ENCODE measurements around the gene KIF26B. TPM values are rescaled to one million over a fixed set of nuclear protein-coding genes. Genes with fewer than 3 reads are reported as not detected.

KIF26B gene
- total and polyA plus RNA-seq, 3 experiments from 2014 or later: 0.11 to 0.16 TPM; not detected in 1

- H3K36me3 ChIP-seq (ENCODE audit: insufficient read depth, low read length): no peaks in the 10 kb centered on the region
- no peaks in the 10 kb centered on the region for H3K4me1 ChIP-seq (ENCODE audit: insufficient read depth, low read length)
- peaks cover 3 to 4% of the 10 kb centered on the region in 2 donors for H3K27me3 Mint-ChIP-seq
- H3K36me3 Mint-ChIP-seq: no peaks in the 10 kb centered on the region
- H3K4me1 Mint-ChIP-seq: no peaks in the 10 kb centered on the region
- DNase-seq: no peak
- no peak overlapping the region for H3K27ac ChIP-seq (ENCODE audit: low read depth, low read length)
- CTCF ChIA-PET: no interaction called here
- H3K9me3 ChIP-seq (ENCODE audit: low read length): no peaks in the 10 kb centered on the region
- peak overlapping the region in 1 of 7 donors; percentile 80 for H3K4me3 Mint-ChIP-seq
- peak overlapping the region in 1 of 8 donors; percentile 21 for H3K27ac Mint-ChIP-seq
- POLR2A ChIA-PET: no interaction called here
- no peak overlapping the region for H3K4me3 ChIP-seq (ENCODE audit: low read length)
- no peaks in the 10 kb centered on the region for H3K27me3 ChIP-seq (ENCODE audit: insufficient read depth, low read length, poor library complexity, severe bottlenecking)
- H3K9me3 Mint-ChIP-seq: peaks cover 0 to 3% (median 0%) of the 10 kb centered on the region in 5 donors
These were observed 208.8 kb downstream of the KIF26B start for GRCh38 chr1:245363461-245364200.

GRCh38 chr1:245365095-245366020 lies 210.6 kb downstream of the KIF26B start:
- Mint-ChIP-seq H3K27me3 (peaks cover 3 to 5% of the 10 kb centered on the region in 2 donors), H3K27ac (no peak overlapping the region), H3K4me3 (no peak overlapping the region), H3K4me1 (no peaks in the 10 kb centered on the region), H3K9me3 (peaks cover 0 to 3% (median 0%) of the 10 kb centered on the region in 5 donors), H3K36me3 (no peaks in the 10 kb centered on the region)
- H3K36me3 ChIP-seq (ENCODE audit: insufficient read depth, low read length): no peaks in the 10 kb centered on the region
- H3K27me3 ChIP-seq (ENCODE audit: insufficient read depth, low read length, poor library complexity, severe bottlenecking): no peaks in the 10 kb centered on the region
- H3K4me1 ChIP-seq (ENCODE audit: insufficient read depth, low read length): no peaks in the 10 kb centered on the region
- POLR2A ChIA-PET: no interaction called here
- no peak for DNase-seq
- no peak overlapping the region for H3K27ac ChIP-seq (ENCODE audit: low read depth, low read length)
- no peaks in the 10 kb centered on the region for H3K9me3 ChIP-seq (ENCODE audit: low read length)
- no peak overlapping the region for H3K4me3 ChIP-seq (ENCODE audit: low read length)
- CTCF ChIA-PET: no interaction called here

- DNase-seq: no peak
- H3K27ac ChIP-seq (ENCODE audit: low read depth, low read length): no peak overlapping the region
- H3K4me1 ChIP-seq (ENCODE audit: insufficient read depth, low read length): no peaks in the 10 kb centered on the region
- no peak overlapping the region for H3K4me3 ChIP-seq (ENCODE audit: low read length)
- H3K27me3 Mint-ChIP-seq: peaks cover 3 to 5% of the 10 kb centered on the region in 2 donors
- H3K4me3 Mint-ChIP-seq: no peak overlapping the region
- H3K9me3 ChIP-seq (ENCODE audit: low read length): no peaks in the 10 kb centered on the region
- H3K27me3 ChIP-seq (ENCODE audit: insufficient read depth, low read length, poor library complexity, severe bottlenecking): no peaks in the 10 kb centered on the region
- H3K4me1 Mint-ChIP-seq: no peaks in the 10 kb centered on the region
- H3K27ac Mint-ChIP-seq: no peak overlapping the region
- no peaks in the 10 kb centered on the region for H3K36me3 ChIP-seq (ENCODE audit: insufficient read depth, low read length)
- ChIA-PET POLR2A (no interaction called here), CTCF (no interaction called here)
- peaks cover 0 to 2% (median 0%) of the 10 kb centered on the region in 5 donors for H3K9me3 Mint-ChIP-seq
- no peaks in the 10 kb centered on the region for H3K36me3 Mint-ChIP-seq
These were observed 212.1 kb downstream of the KIF26B start for GRCh38 chr1:245366886-245367285.

- Histone ChIP-seq H3K9me3 (ENCODE audit: low read length) (no peaks in the 10 kb centered on the region), H3K27me3 (ENCODE audit: insufficient read depth, low read length, poor library complexity, severe bottlenecking) (no peaks in the 10 kb centered on the region), H3K4me1 (ENCODE audit: insufficient read depth, low read length) (no peaks in the 10 kb centered on the region), H3K36me3 (ENCODE audit: insufficient read depth, low read length) (no peaks in the 10 kb centered on the region), H3K4me3 (ENCODE audit: low read length) (no peak overlapping the region), H3K27ac (ENCODE audit: low read depth, low read length) (no peak overlapping the region)
- CTCF ChIA-PET: no interaction called here
- DNase-seq: no peak
- Mint-ChIP-seq H3K27me3 (peaks cover 1 to 5% of the 10 kb centered on the region in 2 donors), H3K36me3 (no peaks in the 10 kb centered on the region), H3K4me1 (no peaks in the 10 kb centered on the region), H3K27ac (no peak overlapping the region), H3K4me3 (no peak overlapping the region), H3K9me3 (no peaks in the 10 kb centered on the region)
- POLR2A ChIA-PET: no interaction called here
These were observed 215.5 kb downstream of the KIF26B start for GRCh38 chr1:245370175-245370825.

- H3K36me3 Mint-ChIP-seq: no peaks in the 10 kb centered on the region
- no peak for DNase-seq
- H3K4me1 Mint-ChIP-seq: no peaks in the 10 kb centered on the region
- ChIA-PET POLR2A (no interaction called here), CTCF (no interaction called here)
- no peaks in the 10 kb centered on the region for H3K9me3 Mint-ChIP-seq
- H3K27me3 Mint-ChIP-seq: peaks cover 1 to 5% of the 10 kb centered on the region in 2 donors
- no peaks in the 10 kb centered on the region for H3K36me3 ChIP-seq (ENCODE audit: insufficient read depth, low read length)
- H3K27me3 ChIP-seq (ENCODE audit: insufficient read depth, low read length, poor library complexity, severe bottlenecking): no peaks in the 10 kb centered on the region
- H3K4me1 ChIP-seq (ENCODE audit: insufficient read depth, low read length): no peaks in the 10 kb centered on the region
- H3K4me3 ChIP-seq (ENCODE audit: low read length): no peak overlapping the region
- H3K27ac ChIP-seq (ENCODE audit: low read depth, low read length): no peak overlapping the region
- H3K27ac Mint-ChIP-seq: no peak overlapping the region
- no peaks in the 10 kb centered on the region for H3K9me3 ChIP-seq (ENCODE audit: low read length)
- no peak overlapping the region for H3K4me3 Mint-ChIP-seq
These were observed 216.3 kb downstream of the KIF26B start for GRCh38 chr1:245370905-245371581.

GRCh38 chr1:245373131-245373530 lies 218.3 kb downstream of the KIF26B start:
- Mint-ChIP-seq H3K4me3 (no peak overlapping the region), H3K27ac (no peak overlapping the region), H3K36me3 (no peaks in the 10 kb centered on the region), H3K4me1 (peaks cover 7 to 11% (median 10%) of the 10 kb centered on the region in 3 donors), H3K27me3 (peaks cover 3 to 5% of the 10 kb centered on the region in 2 donors), H3K9me3 (no peaks in the 10 kb centered on the region)
- Histone ChIP-seq H3K27ac (ENCODE audit: low read depth, low read length) (no peak overlapping the region), H3K9me3 (ENCODE audit: low read length) (no peaks in the 10 kb centered on the region), H3K27me3 (ENCODE audit: insufficient read depth, low read length, poor library complexity, severe bottlenecking) (no peaks in the 10 kb centered on the region), H3K4me1 (ENCODE audit: insufficient read depth, low read length) (peaks cover 5% of the 10 kb centered on the region), H3K36me3 (ENCODE audit: insufficient read depth, low read length) (no peaks in the 10 kb centered on the region), H3K4me3 (ENCODE audit: low read length) (no peak overlapping the region)
- no peak for DNase-seq
- ChIA-PET POLR2A (no interaction called here), CTCF (no interaction called here)

DNA sequence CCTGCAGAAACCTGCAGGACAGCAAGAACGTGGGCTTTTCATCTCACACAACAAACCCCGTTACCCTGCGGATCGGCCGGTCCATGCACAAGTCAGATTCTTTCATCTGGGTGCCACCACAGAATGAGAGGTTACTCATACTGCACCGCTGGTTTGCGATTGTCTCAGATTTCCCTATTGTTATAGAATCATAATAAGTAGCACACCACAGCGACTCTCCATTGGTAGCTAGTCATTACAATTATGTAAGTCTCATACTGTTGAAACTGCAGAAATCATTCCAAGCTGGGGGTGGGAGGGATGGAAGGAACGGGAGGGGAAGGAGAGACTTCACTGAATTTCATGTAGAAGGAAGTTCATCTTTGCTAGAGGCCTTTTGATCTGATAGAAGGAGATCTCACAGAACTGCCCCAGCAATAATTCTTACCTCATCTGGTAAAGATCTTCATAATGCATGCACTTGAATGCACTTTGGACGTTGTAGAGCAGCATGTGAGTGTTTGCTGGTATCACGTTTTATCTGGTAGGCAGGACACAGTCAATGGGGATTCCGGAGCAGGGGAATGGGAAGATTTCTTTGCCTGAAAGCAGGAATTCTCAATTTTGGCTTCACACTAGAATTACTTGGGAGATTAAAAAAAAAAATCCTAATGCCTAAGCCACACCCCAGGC lies 221.1 kb downstream of the KIF26B start:
- no peaks in the 10 kb centered on the region for H3K9me3 Mint-ChIP-seq
- H3K9me3 ChIP-seq (ENCODE audit: low read length): no peaks in the 10 kb centered on the region
- H3K27ac ChIP-seq (ENCODE audit: low read depth, low read length): no peak overlapping the region
- peaks cover 10 to 17% (median 16%) of the 10 kb centered on the region in 3 donors for H3K4me1 Mint-ChIP-seq
- H3K27me3 ChIP-seq (ENCODE audit: insufficient read depth, low read length, poor library complexity, severe bottlenecking): no peaks in the 10 kb centered on the region
- H3K27me3 Mint-ChIP-seq: peaks cover 2 to 5% of the 10 kb centered on the region in 2 donors
- no peak for DNase-seq
- no peaks in the 10 kb centered on the region for H3K36me3 ChIP-seq (ENCODE audit: insufficient read depth, low read length)
- H3K4me1 ChIP-seq (ENCODE audit: insufficient read depth, low read length): peaks cover 5% of the 10 kb centered on the region
- H3K36me3 Mint-ChIP-seq: no peaks in the 10 kb centered on the region
- no peak overlapping the region for H3K27ac Mint-ChIP-seq
- POLR2A ChIA-PET: no interaction called here
- H3K4me3 ChIP-seq (ENCODE audit: low read length): no peak overlapping the region
- H3K4me3 Mint-ChIP-seq: no peak overlapping the region
- CTCF ChIA-PET: no interaction called here
